HL-60 (cell line): ENCODE data around the gene GNG7.
"Not testable (repeated sequence)": the region's sequence is repeated elsewhere in the genome, so short reads cannot be mapped to it uniquely, and the experiment has no call there.

Experiments
- GABPA ChIP-seq: IDR thresholded peaks from 2 replicates; pipeline ENCODE4 v1.6.1; 2012; ENCODE audit warnings: low read depth
- POLR2AphosphoS5 ChIP-seq: IDR thresholded peaks from 2 replicates; pipeline ENCODE4 v1.6.1; 2012; ENCODE audit warnings: low read depth
- SPI1 ChIP-seq: IDR thresholded peaks from 2 replicates; pipeline ENCODE4 v1.6.1; 2012; ENCODE audit warnings: low read depth, mild to moderate bottlenecking, borderline replicate concordance
- TF ChIP-seq, protein P1 (sequence below): IDR thresholded peaks from one replicate; pipeline ENCODE4 v1.5.1; 2011; ENCODE audit warnings: low read length, control low read depth, inconsistent platforms; ENCODE audit not compliant: insufficient read depth
- TF ChIP-seq, protein P2 (sequence below): IDR thresholded peaks from 2 replicates; pipeline ENCODE4 v1.6.1; 2012; ENCODE audit warnings: low read depth; ENCODE audit not compliant: insufficient replicate concordance

DNA sequence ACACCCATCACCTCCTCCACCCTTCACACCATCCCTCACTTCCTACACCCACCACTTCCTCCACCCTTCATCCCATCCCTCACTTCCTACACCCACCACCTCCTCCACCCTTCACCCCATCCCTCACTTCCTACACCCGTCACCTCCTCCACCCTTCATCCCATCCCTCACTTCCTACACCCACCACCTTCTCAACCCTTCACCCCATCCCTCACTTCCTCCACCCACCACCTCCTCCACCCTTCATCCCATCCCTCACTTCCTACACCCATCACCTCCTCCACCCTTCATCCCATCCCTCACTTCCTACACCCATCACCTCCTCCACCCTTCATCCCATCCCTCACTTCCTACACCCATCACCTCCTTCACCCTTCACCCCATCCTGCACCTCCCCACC, 11.6 kb upstream of the GNG7 start:
- TF ChIP-seq, protein P1, sequence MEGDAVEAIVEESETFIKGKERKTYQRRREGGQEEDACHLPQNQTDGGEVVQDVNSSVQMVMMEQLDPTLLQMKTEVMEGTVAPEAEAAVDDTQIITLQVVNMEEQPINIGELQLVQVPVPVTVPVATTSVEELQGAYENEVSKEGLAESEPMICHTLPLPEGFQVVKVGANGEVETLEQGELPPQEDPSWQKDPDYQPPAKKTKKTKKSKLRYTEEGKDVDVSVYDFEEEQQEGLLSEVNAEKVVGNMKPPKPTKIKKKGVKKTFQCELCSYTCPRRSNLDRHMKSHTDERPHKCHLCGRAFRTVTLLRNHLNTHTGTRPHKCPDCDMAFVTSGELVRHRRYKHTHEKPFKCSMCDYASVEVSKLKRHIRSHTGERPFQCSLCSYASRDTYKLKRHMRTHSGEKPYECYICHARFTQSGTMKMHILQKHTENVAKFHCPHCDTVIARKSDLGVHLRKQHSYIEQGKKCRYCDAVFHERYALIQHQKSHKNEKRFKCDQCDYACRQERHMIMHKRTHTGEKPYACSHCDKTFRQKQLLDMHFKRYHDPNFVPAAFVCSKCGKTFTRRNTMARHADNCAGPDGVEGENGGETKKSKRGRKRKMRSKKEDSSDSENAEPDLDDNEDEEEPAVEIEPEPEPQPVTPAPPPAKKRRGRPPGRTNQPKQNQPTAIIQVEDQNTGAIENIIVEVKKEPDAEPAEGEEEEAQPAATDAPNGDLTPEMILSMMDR: not testable (repeated sequence)
- not testable (repeated sequence) for TF ChIP-seq POLR2AphosphoS5, GABPA, SPI1
- TF ChIP-seq, protein P2, sequence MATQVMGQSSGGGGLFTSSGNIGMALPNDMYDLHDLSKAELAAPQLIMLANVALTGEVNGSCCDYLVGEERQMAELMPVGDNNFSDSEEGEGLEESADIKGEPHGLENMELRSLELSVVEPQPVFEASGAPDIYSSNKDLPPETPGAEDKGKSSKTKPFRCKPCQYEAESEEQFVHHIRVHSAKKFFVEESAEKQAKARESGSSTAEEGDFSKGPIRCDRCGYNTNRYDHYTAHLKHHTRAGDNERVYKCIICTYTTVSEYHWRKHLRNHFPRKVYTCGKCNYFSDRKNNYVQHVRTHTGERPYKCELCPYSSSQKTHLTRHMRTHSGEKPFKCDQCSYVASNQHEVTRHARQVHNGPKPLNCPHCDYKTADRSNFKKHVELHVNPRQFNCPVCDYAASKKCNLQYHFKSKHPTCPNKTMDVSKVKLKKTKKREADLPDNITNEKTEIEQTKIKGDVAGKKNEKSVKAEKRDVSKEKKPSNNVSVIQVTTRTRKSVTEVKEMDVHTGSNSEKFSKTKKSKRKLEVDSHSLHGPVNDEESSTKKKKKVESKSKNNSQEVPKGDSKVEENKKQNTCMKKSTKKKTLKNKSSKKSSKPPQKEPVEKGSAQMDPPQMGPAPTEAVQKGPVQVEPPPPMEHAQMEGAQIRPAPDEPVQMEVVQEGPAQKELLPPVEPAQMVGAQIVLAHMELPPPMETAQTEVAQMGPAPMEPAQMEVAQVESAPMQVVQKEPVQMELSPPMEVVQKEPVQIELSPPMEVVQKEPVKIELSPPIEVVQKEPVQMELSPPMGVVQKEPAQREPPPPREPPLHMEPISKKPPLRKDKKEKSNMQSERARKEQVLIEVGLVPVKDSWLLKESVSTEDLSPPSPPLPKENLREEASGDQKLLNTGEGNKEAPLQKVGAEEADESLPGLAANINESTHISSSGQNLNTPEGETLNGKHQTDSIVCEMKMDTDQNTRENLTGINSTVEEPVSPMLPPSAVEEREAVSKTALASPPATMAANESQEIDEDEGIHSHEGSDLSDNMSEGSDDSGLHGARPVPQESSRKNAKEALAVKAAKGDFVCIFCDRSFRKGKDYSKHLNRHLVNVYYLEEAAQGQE: not testable (repeated sequence)
